IMR-90 (cell line): ENCODE results near the gene DIPK1B. TPM values are rescaled to one million over a fixed set of nuclear protein-coding genes. Genes with fewer than 3 reads are reported as not detected.

Experiments
- ATAC-seq: fragments of 200-7000 bp; cut with Tn5 transposase; 2 replicates; pipeline ENCODE4 v1.9.1; 2020; ENCODE audit warnings: low read depth, mild to moderate bottlenecking, moderate library complexity
- BruUV-seq: library from RNA; stranded (reverse); fragments of 400-500 nt; replicated peaks from 2 replicates; lab custom pipeline; 2021; lab: Mats Ljungman, UMichigan
- CTCF ChIA-PET: fragments of 300-600 bp; formaldehyde crosslinking; extraction: SDS; loops from one replicate; lab custom pipeline; 2021; ENCODE audit warnings: antibody characterized with exemption; lab: Yijun Ruan, JAX
- POLR2A ChIA-PET: fragments of 300-600 bp; sonication (Branson Sonifier 250); formaldehyde crosslinking; loops from one replicate; lab custom pipeline; 2022; ENCODE audit warnings: antibody characterized with exemption; ENCODE audit not compliant: unreplicated experiment; lab: Charles Lee
- DNase-seq: peaks from one replicate; pipeline ENCODE4 v3.0.0; 2013
- H2AFZ ChIP-seq: replicated peaks from 2 replicates; pipeline ENCODE3; 2013; ENCODE audit warnings: low read length, mild to moderate bottlenecking; ENCODE audit not compliant: poor library complexity
- H2AK5ac ChIP-seq: 2 replicates; pipeline ENCODE4 v1.6.1; 2013; ENCODE audit warnings: low read depth, low read length, inconsistent platforms
- H2AK9ac ChIP-seq: replicated peaks from 2 replicates; pipeline ENCODE3; 2013; ENCODE audit warnings: mild to moderate bottlenecking, low read depth, low read length, moderate library complexity; ENCODE audit not compliant: poor library complexity
- H2BK120ac ChIP-seq: 2 replicates; pipeline ENCODE4 v1.6.1; 2013; ENCODE audit warnings: low read depth, low read length, inconsistent platforms
- H2BK15ac ChIP-seq: 3 replicates; pipeline ENCODE4 v1.6.1; 2013; ENCODE audit warnings: low read depth, low read length, inconsistent platforms
- H2BK20ac ChIP-seq: 2 replicates; pipeline ENCODE4 v1.6.1; 2013; ENCODE audit warnings: low read depth, mild to moderate bottlenecking, inconsistent platforms, low read length, moderate library complexity
- H2BK5ac ChIP-seq: 2 replicates; pipeline ENCODE4 v1.6.1; 2013; ENCODE audit warnings: mild to moderate bottlenecking, low read depth, low read length, inconsistent platforms; ENCODE audit not compliant: poor library complexity, severe bottlenecking
- H3K14ac ChIP-seq: replicated peaks from 2 replicates; pipeline ENCODE4 v1.6.1; 2013; ENCODE audit warnings: low read depth, low read length, inconsistent platforms
- H3K18ac ChIP-seq: 2 replicates; pipeline ENCODE4 v1.6.1; 2013; ENCODE audit warnings: low read depth, low read length, control low read depth
- H3K23ac ChIP-seq: 2 replicates; pipeline ENCODE4 v1.6.1; 2013; ENCODE audit warnings: low read depth, low read length, inconsistent platforms
- H3K27ac ChIP-seq: 2 replicates; pipeline ENCODE4 v1.5.1; 2013; ENCODE audit warnings: mild to moderate bottlenecking, control low read depth, low read length; ENCODE audit not compliant: insufficient read depth
- H3K27me3 ChIP-seq: 2 replicates; pipeline ENCODE4 v1.6.1; 2013; ENCODE audit warnings: low read length; ENCODE audit not compliant: control insufficient read depth, insufficient read depth
- H3K36me3 ChIP-seq: 2 replicates; pipeline ENCODE4 v1.6.1; 2013; ENCODE audit warnings: low read length, mixed read lengths; ENCODE audit not compliant: control insufficient read depth, insufficient read depth
- H3K4ac ChIP-seq: 2 replicates; pipeline ENCODE4 v1.6.1; 2013; ENCODE audit warnings: low read depth, low read length, inconsistent platforms
- H3K4me1 ChIP-seq: 2 replicates; pipeline ENCODE4 v1.6.1; 2013; ENCODE audit warnings: low read length, mixed read lengths; ENCODE audit not compliant: control insufficient read depth, insufficient read depth
- H3K4me2 ChIP-seq: 2 replicates; pipeline ENCODE4 v1.6.1; 2013; ENCODE audit warnings: low read depth, mild to moderate bottlenecking, control low read depth, low read length, moderate library complexity
- H3K4me3 ChIP-seq: 2 replicates; pipeline ENCODE4 v1.5.1; 2013; ENCODE audit warnings: low read depth, mild to moderate bottlenecking, control low read depth, low read length, moderate library complexity; ENCODE audit not compliant: insufficient read depth
- H3K56ac ChIP-seq: 2 replicates; pipeline ENCODE4 v1.6.1; 2013; ENCODE audit warnings: low read length, inconsistent platforms; ENCODE audit not compliant: insufficient read depth; ENCODE audit errors: extremely low read depth
- H3K79me1 ChIP-seq, 2 experiments: 2 replicates each; pipeline ENCODE4 v1.6.1; 2013; ENCODE audit warnings: low read length in 2 of 2, inconsistent platforms in 1 of 2, low read depth in 1 of 2
- H3K9ac ChIP-seq: 2 replicates; pipeline ENCODE4 v1.6.1; 2013; ENCODE audit warnings: low read depth, low read length, control low read depth
- H3K9me1 ChIP-seq: 2 replicates; pipeline ENCODE4 v1.6.1; 2013; ENCODE audit warnings: low read length, inconsistent platforms; ENCODE audit not compliant: insufficient read depth
- H3K9me3 ChIP-seq: 2 replicates; pipeline ENCODE4 v1.6.1; 2013; ENCODE audit warnings: low read length; ENCODE audit not compliant: control insufficient read depth, insufficient read depth
- H4K20me1 ChIP-seq: 2 replicates; pipeline ENCODE4 v1.6.1; 2013; ENCODE audit warnings: low read length, inconsistent platforms; ENCODE audit not compliant: insufficient read depth
- H4K5ac ChIP-seq: 2 replicates; pipeline ENCODE4 v1.6.1; 2013; ENCODE audit warnings: mild to moderate bottlenecking, low read depth, low read length, control low read depth
- H4K8ac ChIP-seq, 2 experiments: 2 replicates each; pipeline ENCODE4 v1.6.1; 2013; ENCODE audit warnings: low read depth in 2 of 2, low read length in 2 of 2, control low read depth in 1 of 2, inconsistent platforms in 1 of 2
- H4K91ac ChIP-seq: 2 replicates; pipeline ENCODE4 v1.6.1; 2013; ENCODE audit warnings: low read depth, low read length, inconsistent platforms; ENCODE audit not compliant: insufficient read depth
- CHD1 ChIP-seq: IDR thresholded peaks from 2 replicates; pipeline ENCODE4 v1.6.1; 2012; ENCODE audit warnings: low read depth, low read length, improper control_type of control experiment
- RCOR1 ChIP-seq: IDR thresholded peaks from 2 replicates; pipeline ENCODE4 v1.6.1; 2012; ENCODE audit warnings: mild to moderate bottlenecking, low read length, improper control_type of control experiment; ENCODE audit not compliant: insufficient replicate concordance
- WGBS, 2 experiments: methylation state at CpG; one replicate each; pipeline versions ENCODE4 v1.1.5 to v1.1.7; 2013; ENCODE audit warnings: missing lambda C conversion rate in 2 of 2; ENCODE audit not compliant: insufficient read length in 1 of 2; ENCODE audit errors: extremely low coverage in 2 of 2; 5-methylcytosine and 5-hydroxymethylcytosine counted together
- dilution Hi-C: fragments of 300-500 bp; cut with HindIII; formaldehyde crosslinking; loops from one replicate; pipeline ENCODE4 v1.14.3; 2018; ENCODE audit warnings: low sequenced_read_pairs; ENCODE audit not compliant: unreplicated experiment
- in situ Hi-C: fragments of 300-500 bp; cut with MboI; formaldehyde crosslinking; loops from 3 replicates; pipeline ENCODE4 v1.14.3; 2019; ENCODE audit warnings: low sequenced_read_pairs, inconsistent platforms, mixed read lengths
- intact Hi-C: fragments of 100-400 bp; cut with micrococcal nuclease; formaldehyde crosslinking; loops from 2 replicates; pipeline ENCODE4 v1.10.0; 2022
- polyA plus RNA-seq, 3 experiments: library from polyadenylated mRNA; depleted of rRNA; stranded (reverse); fragments of >200 nt; gene quantifications; 2 replicates each; pipeline ENCODE4 v1.2.3, GENCODE V29; 2012; ENCODE audit warnings: low replicate concordance in 1 of 3
- total RNA-seq: library from RNA; depleted of rRNA; stranded (reverse); fragments of >200 nt; gene quantifications from 2 replicates; pipeline ENCODE4 v1.2.3, GENCODE V29; 2012

DIPK1B gene
- total and polyA plus RNA-seq, 2 of the 4 experiments (the other 2 are of a cell fraction): 3.4 to 7.1 TPM

DNA sequence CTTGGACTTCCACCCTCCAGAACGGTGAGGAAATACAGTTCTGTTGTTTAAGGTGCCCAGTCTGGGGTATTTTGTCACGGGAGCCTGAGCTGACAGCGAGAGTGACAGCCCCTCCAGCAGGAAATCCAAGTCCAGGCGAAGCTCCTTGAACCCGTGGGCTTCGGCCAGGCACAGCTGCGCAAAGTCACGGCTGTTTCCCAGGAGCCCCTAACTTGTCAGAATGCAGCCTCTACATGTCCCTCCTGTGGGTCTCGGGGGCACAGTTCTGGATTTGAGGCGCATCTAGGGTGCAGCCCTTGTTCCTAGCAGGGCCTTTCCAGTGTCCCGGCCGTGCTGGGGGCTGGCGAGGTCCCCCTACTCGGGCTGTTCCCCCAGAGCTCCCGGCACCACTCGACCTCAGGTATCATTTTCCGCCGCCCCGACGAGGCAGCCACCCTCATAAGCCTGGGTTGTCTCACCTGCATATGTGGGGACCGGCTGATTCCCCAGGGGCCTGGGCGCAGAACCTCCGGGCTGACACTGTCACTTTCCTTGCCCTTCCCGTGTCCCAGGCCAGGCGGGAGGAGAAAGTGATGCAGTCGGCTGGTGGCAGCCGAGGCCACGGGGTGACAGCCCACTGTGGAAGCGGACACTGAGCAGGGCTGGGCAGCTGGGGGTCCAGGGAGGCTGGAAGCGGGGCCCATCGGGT is 41.1 kb downstream of the DIPK1B start:
- Histone ChIP-seq H4K8ac (no peak overlapping the region), H3K56ac (no peak overlapping the region), H3K14ac (no peak overlapping the region), H3K9me1 (no peaks in the 10 kb centered on the region), H2AFZ (no peak overlapping the region), H3K9ac (no peak overlapping the region), H3K18ac (no peak overlapping the region), H2BK20ac (no peak overlapping the region), H3K4me3 (no peak overlapping the region), H3K27ac (no peak overlapping the region), H4K5ac (no peak overlapping the region), H3K4me1 (no peaks in the 10 kb centered on the region), H3K79me1 (no peaks in the 10 kb centered on the region), H2BK15ac (no peak overlapping the region), H3K9me3 (peaks cover 16% of the 10 kb centered on the region), H2BK5ac (no peak overlapping the region), H2AK5ac (no peak overlapping the region), H3K4me2 (no peak overlapping the region), H2AK9ac (no peak overlapping the region), H4K91ac (no peak overlapping the region), H3K23ac (no peak overlapping the region), H4K20me1 (no peaks in the 10 kb centered on the region), H3K4ac (no peak overlapping the region), H3K27me3 (peaks cover 8% of the 10 kb centered on the region), H3K36me3 (no peaks in the 10 kb centered on the region), H2BK120ac (no peak overlapping the region)
- DNase-seq (no peak), ATAC-seq (no peak)
- dilution Hi-C loops (no loop called here), intact Hi-C loops (no loop called here), in situ Hi-C loops (no loop called here)
- 72% methylated on average over 23 of the region's 31 CpGs; no CpG with 5 or more reads in 1 of the 2 experiments for WGBS, 2 experiments
- TF ChIP-seq RCOR1 (no peak), CHD1 (no peak)
- CTCF ChIA-PET: no interaction called here
- no TSS peak for BruUV-seq
- POLR2A ChIA-PET: no interaction called here
